Measurements from ENCODE around the gene LPP.

- no peak for TF ChIP-seq POLR2A (IDR thresholded peaks at IDR 0.05)
- TF ChIP-seq CTCF (IDR thresholded peaks at IDR 0.05 in 4 of 5, conservative IDR thresholded peaks at IDR 0.05 in 1 of 5) = no peak
These were observed 79.4 kb downstream of the LPP start for GRCh38 chr3:188233320-188233719.

Data from gastrocnemius medialis (tissue), 4 donors.